Measurements from ENCODE around the gene SINHCAF. TPM values are rescaled to one million over a fixed set of nuclear protein-coding genes. Genes with fewer than 3 reads are reported as not detected.

SINHCAF gene
- total and polyA plus RNA-seq, 2 donors (not counting 1 experiment from before 2014, with no cell fraction given) = 13.2 to 16.4 TPM

DNA sequence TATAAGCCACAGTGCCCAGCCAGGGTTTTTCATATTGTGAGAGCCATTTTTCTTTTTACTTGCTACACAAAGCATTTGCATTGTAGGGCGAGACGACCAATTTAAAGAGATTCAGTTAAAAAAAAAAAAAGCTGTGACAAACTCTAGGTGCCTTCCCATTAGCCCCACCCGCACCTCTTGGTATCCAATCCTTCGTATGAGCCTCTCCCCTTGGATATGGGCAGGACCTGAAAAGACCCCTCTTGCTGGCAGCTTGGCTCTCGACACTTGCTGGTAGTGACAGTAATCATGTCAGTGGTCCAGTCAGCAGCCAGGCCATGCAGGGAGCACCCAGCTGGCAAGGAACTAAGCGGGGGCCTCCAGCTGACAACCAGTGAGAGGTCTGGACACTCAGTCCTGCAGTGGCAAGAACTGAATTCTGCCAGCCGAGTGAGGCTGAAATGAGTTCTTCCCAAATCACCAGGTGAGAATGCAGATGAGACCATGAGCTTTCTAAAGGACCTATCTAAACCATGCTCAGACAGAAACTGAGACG, 46.5 kb downstream of the SINHCAF start:
- no peak overlapping the region for H3K4me2 ChIP-seq (ENCODE audit: extremely low read depth, insufficient read depth, low read length)
- H3K9me3 ChIP-seq (ENCODE audit: control insufficient read depth, insufficient read depth, low read depth, low read length) = no peaks in the 10 kb centered on the region
- H3K4me1 ChIP-seq (ENCODE audit: control insufficient read depth, extremely low read depth, insufficient read depth, low read length) = no peaks in the 10 kb centered on the region
- no peak overlapping the region for H3K27ac ChIP-seq (ENCODE audit: insufficient read depth, low read length)
- no peaks in the 10 kb centered on the region for H3K79me2 ChIP-seq (ENCODE audit: control insufficient read depth, insufficient read depth, low read length)
- no peak for DNase-seq (ENCODE audit: low read depth in 2 of 2)
- H4K20me1 ChIP-seq (ENCODE audit: control insufficient read depth, extremely low read depth, insufficient read depth, low read length) = no peaks in the 10 kb centered on the region
- no peaks in the 10 kb centered on the region for H3K36me3 ChIP-seq (ENCODE audit: control insufficient read depth, insufficient read depth, low read length)
- H3K4me3 ChIP-seq (replicated peaks in 1 of 4; ENCODE audit: control extremely low read depth in 1 of 4, insufficient read depth in 1 of 4, low read depth in 3 of 4, low read length in 4 of 4) = no peak overlapping the region
- no peaks in the 10 kb centered on the region for H3K27me3 ChIP-seq (ENCODE audit: control insufficient read depth, insufficient read depth, low read length)
- TF ChIP-seq, protein P1, sequence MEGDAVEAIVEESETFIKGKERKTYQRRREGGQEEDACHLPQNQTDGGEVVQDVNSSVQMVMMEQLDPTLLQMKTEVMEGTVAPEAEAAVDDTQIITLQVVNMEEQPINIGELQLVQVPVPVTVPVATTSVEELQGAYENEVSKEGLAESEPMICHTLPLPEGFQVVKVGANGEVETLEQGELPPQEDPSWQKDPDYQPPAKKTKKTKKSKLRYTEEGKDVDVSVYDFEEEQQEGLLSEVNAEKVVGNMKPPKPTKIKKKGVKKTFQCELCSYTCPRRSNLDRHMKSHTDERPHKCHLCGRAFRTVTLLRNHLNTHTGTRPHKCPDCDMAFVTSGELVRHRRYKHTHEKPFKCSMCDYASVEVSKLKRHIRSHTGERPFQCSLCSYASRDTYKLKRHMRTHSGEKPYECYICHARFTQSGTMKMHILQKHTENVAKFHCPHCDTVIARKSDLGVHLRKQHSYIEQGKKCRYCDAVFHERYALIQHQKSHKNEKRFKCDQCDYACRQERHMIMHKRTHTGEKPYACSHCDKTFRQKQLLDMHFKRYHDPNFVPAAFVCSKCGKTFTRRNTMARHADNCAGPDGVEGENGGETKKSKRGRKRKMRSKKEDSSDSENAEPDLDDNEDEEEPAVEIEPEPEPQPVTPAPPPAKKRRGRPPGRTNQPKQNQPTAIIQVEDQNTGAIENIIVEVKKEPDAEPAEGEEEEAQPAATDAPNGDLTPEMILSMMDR (conservative IDR thresholded peaks at IDR 0.05 in 1 of 2, IDR thresholded peaks at IDR 0.05 in 1 of 2; ENCODE audit: low read depth in 1 of 2, low read length in 2 of 2) = no peak
- no peak for TF ChIP-seq EZH2 (IDR thresholded peaks at IDR 0.05; ENCODE audit: low read length, missing control alignments)
- H3K9ac ChIP-seq (ENCODE audit: insufficient read depth, low read length) = no peak overlapping the region
- no peak overlapping the region for H2AFZ ChIP-seq (ENCODE audit: low read length)

DNA sequence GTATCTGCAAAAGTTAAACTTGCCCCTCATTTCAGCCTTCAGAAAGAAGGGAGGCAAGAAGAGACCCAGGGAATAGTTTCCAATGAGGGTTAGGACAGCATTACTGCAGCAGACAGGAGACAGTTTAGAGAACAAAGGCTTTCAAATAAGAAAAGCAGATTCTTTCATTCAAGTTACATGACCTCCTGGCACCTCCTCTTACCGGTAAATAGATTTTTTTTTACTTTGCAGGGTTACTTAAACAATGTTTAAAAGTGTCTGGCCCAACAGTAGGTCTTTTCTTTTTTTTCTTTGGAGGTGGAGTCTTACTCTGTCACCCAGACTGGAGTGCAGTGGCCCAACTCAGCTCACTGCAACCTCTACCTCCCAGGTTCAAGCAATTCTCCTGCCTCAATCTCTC, 47.1 kb downstream of the SINHCAF start:
- Histone ChIP-seq H3K27ac (ENCODE audit: insufficient read depth, low read length) (no peak overlapping the region), H3K27me3 (ENCODE audit: control insufficient read depth, insufficient read depth, low read length) (no peaks in the 10 kb centered on the region), H3K4me1 (ENCODE audit: control insufficient read depth, extremely low read depth, insufficient read depth, low read length) (no peaks in the 10 kb centered on the region), H3K36me3 (ENCODE audit: control insufficient read depth, insufficient read depth, low read length) (no peaks in the 10 kb centered on the region), H2AFZ (ENCODE audit: low read length) (no peak overlapping the region), H3K4me2 (ENCODE audit: extremely low read depth, insufficient read depth, low read length) (no peak overlapping the region), H3K9me3 (ENCODE audit: control insufficient read depth, insufficient read depth, low read depth, low read length) (no peaks in the 10 kb centered on the region), H4K20me1 (ENCODE audit: control insufficient read depth, extremely low read depth, insufficient read depth, low read length) (no peaks in the 10 kb centered on the region), H3K4me3 (replicated peaks in 1 of 4; ENCODE audit: control extremely low read depth in 1 of 4, insufficient read depth in 1 of 4, low read depth in 3 of 4, low read length in 4 of 4) (no peak overlapping the region), H3K79me2 (ENCODE audit: control insufficient read depth, insufficient read depth, low read length) (no peaks in the 10 kb centered on the region), H3K9ac (ENCODE audit: insufficient read depth, low read length) (no peak overlapping the region)
- DNase-seq (ENCODE audit: low read depth in 2 of 2) = no peak
- no peak for TF ChIP-seq EZH2 (IDR thresholded peaks at IDR 0.05; ENCODE audit: low read length, missing control alignments)
- TF ChIP-seq, protein P1 (conservative IDR thresholded peaks at IDR 0.05 in 1 of 2, IDR thresholded peaks at IDR 0.05 in 1 of 2; ENCODE audit: low read depth in 1 of 2, low read length in 2 of 2) = no peak

DNA sequence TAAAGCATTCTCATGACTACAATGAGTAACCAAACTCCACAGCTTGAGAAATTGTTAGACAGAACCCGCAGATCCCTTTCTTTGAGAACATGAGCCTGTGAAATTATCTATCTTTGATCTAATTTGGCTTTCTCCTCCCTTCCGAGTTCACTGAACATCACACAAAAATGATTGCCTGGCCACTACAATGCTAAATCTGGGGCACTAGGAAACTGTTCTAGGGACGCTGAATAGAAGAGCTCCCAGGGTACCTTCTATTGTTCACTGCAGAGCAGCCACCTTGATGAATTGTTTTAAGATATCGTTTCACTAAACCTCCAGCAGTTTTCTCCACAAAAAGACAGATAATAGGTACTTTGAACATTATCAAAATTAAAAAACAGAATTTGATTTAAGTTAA, 47.5 kb downstream of the SINHCAF start:
- Histone ChIP-seq H3K36me3 (ENCODE audit: control insufficient read depth, insufficient read depth, low read length) (no peaks in the 10 kb centered on the region), H3K9me3 (ENCODE audit: control insufficient read depth, insufficient read depth, low read depth, low read length) (no peaks in the 10 kb centered on the region), H3K79me2 (ENCODE audit: control insufficient read depth, insufficient read depth, low read length) (no peaks in the 10 kb centered on the region), H3K4me1 (ENCODE audit: control insufficient read depth, extremely low read depth, insufficient read depth, low read length) (no peaks in the 10 kb centered on the region), H3K4me2 (ENCODE audit: extremely low read depth, insufficient read depth, low read length) (no peak overlapping the region), H3K27me3 (ENCODE audit: control insufficient read depth, insufficient read depth, low read length) (no peaks in the 10 kb centered on the region), H3K9ac (ENCODE audit: insufficient read depth, low read length) (no peak overlapping the region), H2AFZ (ENCODE audit: low read length) (no peak overlapping the region), H3K4me3 (replicated peaks in 1 of 4; ENCODE audit: control extremely low read depth in 1 of 4, insufficient read depth in 1 of 4, low read depth in 3 of 4, low read length in 4 of 4) (no peak overlapping the region), H3K27ac (ENCODE audit: insufficient read depth, low read length) (no peak overlapping the region), H4K20me1 (ENCODE audit: control insufficient read depth, extremely low read depth, insufficient read depth, low read length) (no peaks in the 10 kb centered on the region)
- DNase-seq (ENCODE audit: low read depth in 2 of 2) = no peak
- TF ChIP-seq, protein P1 (conservative IDR thresholded peaks at IDR 0.05 in 1 of 2, IDR thresholded peaks at IDR 0.05 in 1 of 2; ENCODE audit: low read depth in 1 of 2, low read length in 2 of 2) = no peak
- no peak for TF ChIP-seq EZH2 (IDR thresholded peaks at IDR 0.05; ENCODE audit: low read length, missing control alignments)
